A549 (cell line): ENCODE results near the gene DPP10. TPM values are rescaled to one million over a fixed set of nuclear protein-coding genes. Genes with fewer than 3 reads are reported as not detected.

Source experiments
- ATAC-seq, 2 experiments: fragments of 200-7000 bp in 1 of 2; fragments of >200 bp in 1 of 2; cut with Nextera tagmentation in 1 of 2; cut with Tn5 transposase in 1 of 2; 3 replicates each; pipeline versions ENCODE4 v1.8.0 to v1.9.1; 2018 to 2020; ENCODE audit warnings: mild to moderate bottlenecking in 1 of 2, moderate library complexity in 1 of 2
- CTCF ChIA-PET: fragments of 300-600 bp; sonication (Branson Sonifier 250); formaldehyde crosslinking; extraction: SDS; loops from one replicate; lab custom pipeline; 2021; ENCODE audit warnings: antibody characterized with exemption, inconsistent platforms; lab: Yijun Ruan, JAX
- POLR2A ChIA-PET: fragments of 350-600 bp; formaldehyde crosslinking; extraction: SDS; loops from one replicate; lab custom pipeline; 2021; ENCODE audit warnings: antibody characterized with exemption, inconsistent platforms; lab: Yijun Ruan, JAX
- DNase-seq, 2 experiments: peaks; one replicate each; pipeline versions ENCODE4 v3.0.0 to v3.0.0-alpha.2; 2011 to 2016; ENCODE audit warnings: low read depth in 1 of 2, low spot score in 1 of 2
- FAIRE-seq: peaks from 2 replicates; lab custom pipeline; 2011; peaks lifted over from hg19 to GRCh38; lab: Jason Lieb, UNC
- H3K27ac ChIP-seq, 2 experiments: fragments of >200 bp; sonication (Bioruptor Twin); formaldehyde crosslinking; 3 replicates each; pipeline ENCODE4 v1.5.1; 2016 to 2017
- H3K4me1 ChIP-seq: fragments of >200 bp; sonication (Bioruptor Twin); formaldehyde crosslinking; 3 replicates; pipeline ENCODE4 v1.6.1; 2016
- H3K4me2 ChIP-seq: fragments of >200 bp; sonication (Bioruptor Twin); formaldehyde crosslinking; 3 replicates; pipeline ENCODE4 v1.6.1; 2016
- H3K4me3 ChIP-seq: fragments of >200 bp; sonication (Bioruptor Twin); formaldehyde crosslinking; 3 replicates; pipeline ENCODE4 v1.5.1; 2016
- H3K9me3 ChIP-seq: fragments of >200 bp; sonication (Bioruptor Twin); formaldehyde crosslinking; 3 replicates; pipeline ENCODE4 v1.6.1; 2016
- CBX8 ChIP-seq: fragments of 200-600 bp; sonication (generic); IDR thresholded peaks from 2 replicates; pipeline ENCODE4 v1.6.1; 2016
- CEBPB ChIP-seq, 2 experiments: fragments of >200 bp in 1 of 2; sonication (Bioruptor Twin) in 1 of 2; formaldehyde crosslinking in 1 of 2; IDR thresholded peaks; 2 replicates each; pipeline ENCODE4 v1.6.1; 2012 to 2016
- CHD2 ChIP-seq: fragments of 150-350 bp; IDR thresholded peaks from 2 replicates; pipeline ENCODE4 v1.6.1; 2014; ENCODE audit warnings: low read length; ENCODE audit not compliant: partially characterized antibody
- EHF ChIP-seq: fragments of 250-450 bp; sonication (Bioruptor Pico); IDR thresholded peaks from 2 replicates; pipeline ENCODE4 v1.5.0; 2020; ENCODE audit warnings: mild to moderate bottlenecking
- GATA3 ChIP-seq: IDR thresholded peaks from 2 replicates; pipeline ENCODE4 v1.6.1; 2012; ENCODE audit warnings: borderline replicate concordance
- HOXB13 ChIP-seq: fragments of 250-450 bp; sonication (Bioruptor Pico); IDR thresholded peaks from 2 replicates; pipeline ENCODE4 v1.5.0; 2020; ENCODE audit warnings: low read depth, mild to moderate bottlenecking, moderate library complexity
- HOXB5 ChIP-seq: fragments of 250-450 bp; sonication (Bioruptor Pico); IDR thresholded peaks from 2 replicates; pipeline ENCODE4 v1.5.0; 2020; ENCODE audit warnings: mild to moderate bottlenecking, moderate library complexity
- JUN ChIP-seq, 2 experiments: fragments of >200 bp; sonication (Bioruptor Twin); formaldehyde crosslinking; IDR thresholded peaks; 2 replicates in 1 of 2; 3 replicates in 1 of 2; pipeline ENCODE4 v1.6.1; 2016 to 2017
- KDM1A ChIP-seq: fragments of 200-600 bp; sonication (generic); IDR thresholded peaks from 2 replicates; pipeline ENCODE4 v1.6.1; 2016; ENCODE audit warnings: low read depth, mild to moderate bottlenecking
- MAFK ChIP-seq: fragments of 450-650 bp; IDR thresholded peaks from 2 replicates; pipeline ENCODE4 v1.6.1; 2014; ENCODE audit not compliant: partially characterized antibody
- MAZ ChIP-seq: fragments of 150-350 bp; IDR thresholded peaks from 2 replicates; pipeline ENCODE4 v1.6.1; 2014; ENCODE audit warnings: antibody characterized with exemption, low read depth, low read length, borderline replicate concordance
- PHF8 ChIP-seq: fragments of 200-600 bp; sonication (generic); IDR thresholded peaks from 2 replicates; pipeline ENCODE4 v1.6.1; 2016; ENCODE audit warnings: low read depth, mild to moderate bottlenecking, antibody characterized with exemption, moderate library complexity, borderline replicate concordance
- RAD21 ChIP-seq, 2 experiments: fragments of >200 bp in 1 of 2; sonication (Bioruptor Twin) in 1 of 2; formaldehyde crosslinking in 1 of 2; IDR thresholded peaks in 1 of 2; conservative IDR thresholded peaks in 1 of 2; 2 replicates in 1 of 2; 3 replicates in 1 of 2; pipeline ENCODE4 v1.6.1; 2012 to 2018; ENCODE audit warnings: inconsistent platforms in 1 of 2
- SMC3 ChIP-seq: fragments of >200 bp; sonication (Bioruptor Twin); formaldehyde crosslinking; IDR thresholded peaks from 3 replicates; pipeline ENCODE4 v1.6.1; 2018; ENCODE audit warnings: inconsistent platforms
- TP53 ChIP-seq: fragments of 250-450 bp; sonication (Bioruptor Pico); IDR thresholded peaks from 2 replicates; pipeline ENCODE4 v1.5.0; 2021; ENCODE audit warnings: mild to moderate bottlenecking, moderate library complexity
- ZC3H11A ChIP-seq: fragments of 450-650 bp; IDR thresholded peaks from 2 replicates; pipeline ENCODE4 v1.6.1; 2014; ENCODE audit warnings: antibody characterized with exemption, mild to moderate bottlenecking
- ZNF302 ChIP-seq: fragments of 250-450 bp; sonication (Bioruptor Pico); IDR thresholded peaks from 2 replicates; pipeline ENCODE4 v1.9.0; 2021; ENCODE audit warnings: inconsistent platforms, mild to moderate bottlenecking, moderate library complexity
- ZSCAN20 ChIP-seq: fragments of 250-450 bp; sonication (Bioruptor Pico); IDR thresholded peaks from 2 replicates; pipeline ENCODE4 v1.8.0; 2022; ENCODE audit warnings: mild to moderate bottlenecking, moderate library complexity
- WGBS: methylation state at CpG from one replicate; pipeline ENCODE4 v1.1.6; 2017; ENCODE audit errors: missing lambda C conversion rate; 5-methylcytosine and 5-hydroxymethylcytosine counted together
- polyA plus RNA-seq, 4 experiments: library from polyadenylated mRNA; depleted of rRNA in 3 of 4; stranded (reverse); fragments of >200 nt; fragmentation: RNase III in 1 of 4; extraction: RNeasy Plus Mini Kit Qiagen cat#74134 plus additional on column Dnase treatment in 1 of 4; gene quantifications; 2 replicates in 3 of 4; 3 replicates in 1 of 4; pipeline ENCODE4 v1.2.3, GENCODE V29; 2011 to 2017
- TF ChIP-seq, protein P1 (sequence below): IDR thresholded peaks from 2 replicates; pipeline ENCODE4 v1.6.1; 2012
- TF ChIP-seq, protein P2 (sequence below): fragments of >200 bp; sonication (Bioruptor Twin); formaldehyde crosslinking; IDR thresholded peaks from 3 replicates; pipeline ENCODE4 v1.5.1; 2016
- TF ChIP-seq, protein P3 (sequence below): fragments of >200 bp; sonication (Bioruptor Twin); formaldehyde crosslinking; IDR thresholded peaks from 3 replicates; pipeline ENCODE4 v1.6.1; 2016
- TF ChIP-seq, protein P4 (sequence below): fragments of >200 bp; sonication (Bioruptor Twin); formaldehyde crosslinking; IDR thresholded peaks from 2 replicates; pipeline ENCODE4 v1.6.1; 2016
- TF ChIP-seq, protein P5 (sequence below): fragments of 250-450 bp; sonication (Bioruptor Pico); IDR thresholded peaks from 2 replicates; pipeline ENCODE4 v1.5.0; 2020; ENCODE audit warnings: low read depth, mild to moderate bottlenecking, moderate library complexity
- TF ChIP-seq, protein P6 (sequence below): fragments of 200-600 bp; sonication (generic); IDR thresholded peaks from 2 replicates; pipeline ENCODE4 v1.6.1; 2016; ENCODE audit warnings: antibody characterized with exemption, mild to moderate bottlenecking, moderate library complexity

The DPP10 gene
- polyA plus RNA-seq, 2 of the 4 experiments (the other 2 are of a cell fraction) = not detected

DNA sequence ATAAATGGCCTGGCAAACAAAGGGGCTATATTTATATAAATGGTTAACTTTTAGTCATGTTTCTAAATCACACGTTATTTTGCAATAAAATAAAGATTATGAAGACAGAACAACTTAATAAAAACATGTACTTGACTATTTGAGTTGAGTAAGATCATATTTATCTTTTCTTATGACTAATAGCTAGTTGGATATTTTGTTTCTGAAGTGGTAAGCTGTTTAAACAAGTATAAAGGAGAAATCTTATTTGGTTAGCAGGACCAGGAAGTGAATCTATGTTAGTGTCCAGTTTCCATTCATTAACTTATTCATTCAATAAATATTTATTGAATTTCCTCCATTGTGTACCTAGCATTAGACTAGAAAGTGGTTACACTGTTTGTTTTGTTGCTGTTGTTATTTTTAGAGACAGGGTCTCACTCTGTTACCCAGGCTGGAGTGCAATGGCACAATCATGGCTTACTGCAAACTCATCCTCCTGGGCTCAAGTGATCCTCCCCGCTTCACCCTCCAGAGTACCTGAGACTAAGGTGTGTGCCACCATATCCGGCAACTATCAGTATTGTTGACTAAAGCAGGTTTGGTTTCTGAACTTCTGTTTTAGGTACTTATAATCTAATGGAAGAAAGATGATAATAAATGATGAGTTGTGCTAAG lies 312.6 kb downstream of the DPP10 start (continued):
- TF ChIP-seq TP53 (CRISPR knock-in tag) (no peak), ZNF302 (CRISPR knock-in tag) (no peak)
- TF ChIP-seq, protein P1, sequence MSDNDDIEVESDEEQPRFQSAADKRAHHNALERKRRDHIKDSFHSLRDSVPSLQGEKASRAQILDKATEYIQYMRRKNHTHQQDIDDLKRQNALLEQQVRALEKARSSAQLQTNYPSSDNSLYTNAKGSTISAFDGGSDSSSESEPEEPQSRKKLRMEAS = no peak
- TF ChIP-seq, protein P2, sequence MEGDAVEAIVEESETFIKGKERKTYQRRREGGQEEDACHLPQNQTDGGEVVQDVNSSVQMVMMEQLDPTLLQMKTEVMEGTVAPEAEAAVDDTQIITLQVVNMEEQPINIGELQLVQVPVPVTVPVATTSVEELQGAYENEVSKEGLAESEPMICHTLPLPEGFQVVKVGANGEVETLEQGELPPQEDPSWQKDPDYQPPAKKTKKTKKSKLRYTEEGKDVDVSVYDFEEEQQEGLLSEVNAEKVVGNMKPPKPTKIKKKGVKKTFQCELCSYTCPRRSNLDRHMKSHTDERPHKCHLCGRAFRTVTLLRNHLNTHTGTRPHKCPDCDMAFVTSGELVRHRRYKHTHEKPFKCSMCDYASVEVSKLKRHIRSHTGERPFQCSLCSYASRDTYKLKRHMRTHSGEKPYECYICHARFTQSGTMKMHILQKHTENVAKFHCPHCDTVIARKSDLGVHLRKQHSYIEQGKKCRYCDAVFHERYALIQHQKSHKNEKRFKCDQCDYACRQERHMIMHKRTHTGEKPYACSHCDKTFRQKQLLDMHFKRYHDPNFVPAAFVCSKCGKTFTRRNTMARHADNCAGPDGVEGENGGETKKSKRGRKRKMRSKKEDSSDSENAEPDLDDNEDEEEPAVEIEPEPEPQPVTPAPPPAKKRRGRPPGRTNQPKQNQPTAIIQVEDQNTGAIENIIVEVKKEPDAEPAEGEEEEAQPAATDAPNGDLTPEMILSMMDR = no peak

DNA sequence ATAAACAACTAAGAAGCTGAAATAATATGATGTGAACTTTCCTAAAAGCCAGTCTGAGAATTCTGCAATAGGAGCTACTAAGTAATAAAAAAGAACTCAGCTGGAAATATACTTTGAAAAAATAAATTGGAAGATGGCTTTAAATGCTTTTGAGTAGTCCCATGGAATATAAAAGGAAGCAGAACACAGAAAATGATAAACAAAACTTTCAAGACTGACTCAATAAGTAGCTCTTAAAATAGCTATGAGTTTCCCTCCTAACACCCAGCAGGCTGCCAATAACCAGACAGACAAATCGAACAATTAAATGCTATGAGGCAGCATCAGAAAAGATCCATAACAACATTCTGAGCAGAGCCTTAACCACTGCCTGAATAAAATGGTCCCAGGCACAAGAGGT lies 319.9 kb downstream of the DPP10 start:
- no peak overlapping the region for H3K4me3 ChIP-seq
- H3K27ac ChIP-seq = no peak overlapping the region
- CTCF ChIA-PET = no interaction called here
- no peaks in the 10 kb centered on the region for H3K9me3 ChIP-seq
- H3K4me1 ChIP-seq = no peaks in the 10 kb centered on the region
- ATAC-seq (no peak), DNase-seq (no peak)
- WGBS = 9% methylated on average over 1 of the region's 1 CpG
- no peak for TF ChIP-seq PHF8
- TF ChIP-seq ZC3H11A = no peak
- TF ChIP-seq EHF (CRISPR knock-in tag) = no peak
- TF ChIP-seq ZNF302 (CRISPR knock-in tag) = no peak
- TF ChIP-seq JUN (IDR thresholded peaks at IDR 0.05) = no peak
- TF ChIP-seq CBX8 = no peak
- TF ChIP-seq KDM1A = no peak
- TF ChIP-seq, protein P3, sequence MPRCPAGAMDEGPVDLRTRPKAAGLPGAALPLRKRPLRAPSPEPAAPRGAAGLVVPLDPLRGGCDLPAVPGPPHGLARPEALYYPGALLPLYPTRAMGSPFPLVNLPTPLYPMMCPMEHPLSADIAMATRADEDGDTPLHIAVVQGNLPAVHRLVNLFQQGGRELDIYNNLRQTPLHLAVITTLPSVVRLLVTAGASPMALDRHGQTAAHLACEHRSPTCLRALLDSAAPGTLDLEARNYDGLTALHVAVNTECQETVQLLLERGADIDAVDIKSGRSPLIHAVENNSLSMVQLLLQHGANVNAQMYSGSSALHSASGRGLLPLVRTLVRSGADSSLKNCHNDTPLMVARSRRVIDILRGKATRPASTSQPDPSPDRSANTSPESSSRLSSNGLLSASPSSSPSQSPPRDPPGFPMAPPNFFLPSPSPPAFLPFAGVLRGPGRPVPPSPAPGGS = no peak
- TF ChIP-seq, protein P4, sequence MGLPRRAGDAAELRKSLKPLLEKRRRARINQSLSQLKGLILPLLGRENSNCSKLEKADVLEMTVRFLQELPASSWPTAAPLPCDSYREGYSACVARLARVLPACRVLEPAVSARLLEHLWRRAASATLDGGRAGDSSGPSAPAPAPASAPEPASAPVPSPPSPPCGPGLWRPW = no peak
- no peak for TF ChIP-seq HOXB13 (CRISPR knock-in tag)
- TF ChIP-seq, protein P1 = no peak
- TF ChIP-seq, protein P5, sequence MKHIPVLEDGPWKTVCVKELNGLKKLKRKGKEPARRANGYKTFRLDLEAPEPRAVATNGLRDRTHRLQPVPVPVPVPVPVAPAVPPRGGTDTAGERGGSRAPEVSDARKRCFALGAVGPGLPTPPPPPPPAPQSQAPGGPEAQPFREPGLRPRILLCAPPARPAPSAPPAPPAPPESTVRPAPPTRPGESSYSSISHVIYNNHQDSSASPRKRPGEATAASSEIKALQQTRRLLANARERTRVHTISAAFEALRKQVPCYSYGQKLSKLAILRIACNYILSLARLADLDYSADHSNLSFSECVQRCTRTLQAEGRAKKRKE (CRISPR knock-in tag) = no peak
- TF ChIP-seq, all 56 proteins: peak for 0
- POLR2A ChIA-PET = no interaction called here
- no peak overlapping the region for H3K4me2 ChIP-seq
- FAIRE-seq = no peak

DNA sequence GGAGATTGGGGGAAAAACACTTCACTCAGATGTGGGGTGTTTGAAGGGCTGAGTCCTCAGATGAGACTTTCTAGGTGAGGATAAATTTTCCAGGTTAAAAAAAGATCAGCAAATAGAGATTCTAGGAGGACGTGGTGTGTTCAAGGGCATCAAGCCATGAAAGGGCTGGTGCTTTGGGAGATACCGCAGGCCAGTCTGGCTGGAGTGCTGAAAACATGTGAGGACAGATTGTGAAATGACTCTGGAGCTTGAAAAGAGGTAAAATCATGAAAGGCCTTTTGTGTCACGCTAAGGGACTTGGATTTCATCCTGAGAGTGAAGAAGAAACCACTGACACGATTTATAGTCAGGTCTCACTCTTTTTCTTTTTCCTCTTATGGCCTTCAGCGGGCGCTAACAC lies 320.5 kb downstream of the DPP10 start:
- ATAC-seq = no peak
- H3K9me3 ChIP-seq = no peaks in the 10 kb centered on the region
- H3K4me1 ChIP-seq = no peaks in the 10 kb centered on the region
- WGBS = 39% methylated on average over 6 of the region's 6 CpGs
- no peak for DNase-seq
- CTCF ChIA-PET = no interaction called here
- no peak overlapping the region for H3K4me3 ChIP-seq
- no peak for FAIRE-seq
- POLR2A ChIA-PET = no interaction called here
- no peak overlapping the region for H3K27ac ChIP-seq
- H3K4me2 ChIP-seq = no peak overlapping the region
- TF ChIP-seq CEBPB (IDR thresholded peaks at IDR 0.05) (no peak), ZNF302 (CRISPR knock-in tag) (no peak), CHD2 (no peak), MAFK (no peak), SMC3 (no peak), JUN (IDR thresholded peaks at IDR 0.05) (no peak), GATA3 (no peak), HOXB5 (CRISPR knock-in tag) (no peak), MAZ (no peak), RAD21 (conservative IDR thresholded peaks at IDR 0.05 in 1 of 2, IDR thresholded peaks at IDR 0.05 in 1 of 2) (no peak), ZSCAN20 (CRISPR knock-in tag) (no peak), ZC3H11A (no peak)
- TF ChIP-seq, protein P6, sequence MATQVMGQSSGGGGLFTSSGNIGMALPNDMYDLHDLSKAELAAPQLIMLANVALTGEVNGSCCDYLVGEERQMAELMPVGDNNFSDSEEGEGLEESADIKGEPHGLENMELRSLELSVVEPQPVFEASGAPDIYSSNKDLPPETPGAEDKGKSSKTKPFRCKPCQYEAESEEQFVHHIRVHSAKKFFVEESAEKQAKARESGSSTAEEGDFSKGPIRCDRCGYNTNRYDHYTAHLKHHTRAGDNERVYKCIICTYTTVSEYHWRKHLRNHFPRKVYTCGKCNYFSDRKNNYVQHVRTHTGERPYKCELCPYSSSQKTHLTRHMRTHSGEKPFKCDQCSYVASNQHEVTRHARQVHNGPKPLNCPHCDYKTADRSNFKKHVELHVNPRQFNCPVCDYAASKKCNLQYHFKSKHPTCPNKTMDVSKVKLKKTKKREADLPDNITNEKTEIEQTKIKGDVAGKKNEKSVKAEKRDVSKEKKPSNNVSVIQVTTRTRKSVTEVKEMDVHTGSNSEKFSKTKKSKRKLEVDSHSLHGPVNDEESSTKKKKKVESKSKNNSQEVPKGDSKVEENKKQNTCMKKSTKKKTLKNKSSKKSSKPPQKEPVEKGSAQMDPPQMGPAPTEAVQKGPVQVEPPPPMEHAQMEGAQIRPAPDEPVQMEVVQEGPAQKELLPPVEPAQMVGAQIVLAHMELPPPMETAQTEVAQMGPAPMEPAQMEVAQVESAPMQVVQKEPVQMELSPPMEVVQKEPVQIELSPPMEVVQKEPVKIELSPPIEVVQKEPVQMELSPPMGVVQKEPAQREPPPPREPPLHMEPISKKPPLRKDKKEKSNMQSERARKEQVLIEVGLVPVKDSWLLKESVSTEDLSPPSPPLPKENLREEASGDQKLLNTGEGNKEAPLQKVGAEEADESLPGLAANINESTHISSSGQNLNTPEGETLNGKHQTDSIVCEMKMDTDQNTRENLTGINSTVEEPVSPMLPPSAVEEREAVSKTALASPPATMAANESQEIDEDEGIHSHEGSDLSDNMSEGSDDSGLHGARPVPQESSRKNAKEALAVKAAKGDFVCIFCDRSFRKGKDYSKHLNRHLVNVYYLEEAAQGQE = no peak
- TF ChIP-seq, protein P3 = no peak
- TF ChIP-seq, protein P4 = no peak
